ENCODE measurements around the gene RDH13. TPM values are rescaled to one million over a fixed set of nuclear protein-coding genes. Genes with fewer than 3 reads are reported as not detected.

RDH13 gene
- 10 to 100 TPM; 17.5 to 30.5 TPM for total RNA-seq
- 10 to 100 TPM in 1 of 2 donors, 1 to 10 TPM in 1; 9.2 to 19.7 TPM for polyA plus RNA-seq
- long read RNA-seq, donor 1, partial matches to known transcripts = 0 of 3 reads
- long read RNA-seq, donor 1, other reads (novel, unspliced or antisense) = 0 of 3 reads
- long read RNA-seq, donor 2, partial matches to known transcripts = 0 of 2 reads
- long read RNA-seq, donor 2, other reads (novel, unspliced or antisense) = 0 of 2 reads
- long read RNA-seq, donor 3, partial matches to known transcripts = 0 of 3 reads
- long read RNA-seq, donor 3, other reads (novel, unspliced or antisense) = 0 of 3 reads
- long read RNA-seq, donor 4, partial matches to known transcripts = 0 of 1 reads
- long read RNA-seq, donor 4, other reads (novel, unspliced or antisense) = 0 of 1 reads
- long read RNA-seq, donor 5, partial matches to known transcripts = 0 of 2 reads
- long read RNA-seq, donor 5, other reads (novel, unspliced or antisense) = 0 of 2 reads

GRCh38 chr19:55062735-55063491 lies at the start of gene RDH13:
TSS of gene RDH13 (minus strand) at chr19:55063148. CDS start at chr19:55063032, 116 bp downstream.
- Histone ChIP-seq H3K4me3 (peak within 1 kb of the TSS; percentile 85), H3K36me3 (ENCODE audit: control insufficient read depth in 4 of 4, insufficient read depth in 4 of 4, low read length in 4 of 4) (peaks cover 0 to 7% (median 2%) of the 10 kb centered on the region in 4 donors), H3K27ac (ENCODE audit: low read depth in 1 of 2, low read length in 1 of 2) (peak within 1 kb of the TSS; percentile 80 to 91), H3K9me3 (ENCODE audit: control insufficient read depth in 4 of 4, insufficient read depth in 3 of 4, low read length in 3 of 4) (no peaks in the 10 kb centered on the region), H3K27me3 (ENCODE audit: control insufficient read depth in 3 of 3, insufficient read depth in 3 of 3, low read length in 2 of 3) (peaks cover 0 to 10% (median 2%) of the 10 kb centered on the region in 3 donors), H3K9ac (ENCODE audit: insufficient read depth in 1 of 2, low read length in 2 of 2) (peak within 1 kb of the TSS; percentile 28 to 46), H3K4me1 (ENCODE audit: control insufficient read depth in 5 of 5, insufficient read depth in 5 of 5, low read length in 5 of 5) (peaks cover 0 to 4% (median 0%) of the 10 kb centered on the region in 5 donors)
- ATAC-seq (ENCODE audit: insufficient read depth, low FRiP score) (peak; percentile 100), DNase-seq (peak; percentile 90 to 95 (median 93))
- TF ChIP-seq CTCF (IDR thresholded peaks at IDR 0.05; ENCODE audit: control extremely low read depth, extremely low read depth) = no peak
- WGBS, 2 donors = 1 to 2% methylated on average over 69 to 70 of the region's 70 CpGs

- 93 to 98% methylated on average over 25 of the region's 25 CpGs for WGBS, 2 donors
- Histone ChIP-seq H3K36me3 (ENCODE audit: control insufficient read depth in 4 of 4, insufficient read depth in 4 of 4, low read length in 4 of 4) (peaks cover 0 to 22% (median 5%) of the 10 kb centered on the region in 4 donors), H3K4me3 (no peak overlapping the region), H3K27me3 (ENCODE audit: control insufficient read depth in 3 of 3, insufficient read depth in 3 of 3, low read length in 2 of 3) (no peaks in the 10 kb centered on the region), H3K9me3 (ENCODE audit: control insufficient read depth in 4 of 4, insufficient read depth in 3 of 4, low read length in 3 of 4) (no peaks in the 10 kb centered on the region), H3K9ac (ENCODE audit: insufficient read depth in 1 of 2, low read length in 2 of 2) (no peak overlapping the region), H3K27ac (ENCODE audit: low read depth in 1 of 2, low read length in 1 of 2) (peak overlapping the region; percentile 78 to 93), H3K4me1 (ENCODE audit: control insufficient read depth in 5 of 5, insufficient read depth in 5 of 5, low read length in 5 of 5) (peaks cover 10 to 25% (median 19%) of the 10 kb centered on the region in 5 donors)
- DNase-seq = no peak
- no peak for ATAC-seq (ENCODE audit: insufficient read depth, low FRiP score)
- TF ChIP-seq CTCF (IDR thresholded peaks at IDR 0.05; ENCODE audit: control extremely low read depth, extremely low read depth) = no peak
These were observed 49.4 kb upstream of the RDH13 start for GRCh38 chr19:55112246-55112776.

- H3K4me1 ChIP-seq (ENCODE audit: control insufficient read depth in 5 of 5, insufficient read depth in 5 of 5, low read length in 5 of 5) = peaks cover 10 to 22% (median 19%) of the 10 kb centered on the region in 5 donors
- peak overlapping the region; percentile 0 to 4 for H3K27ac ChIP-seq (ENCODE audit: low read depth in 1 of 2, low read length in 1 of 2)
- peaks cover 0 to 25% (median 5%) of the 10 kb centered on the region in 4 donors for H3K36me3 ChIP-seq (ENCODE audit: control insufficient read depth in 4 of 4, insufficient read depth in 4 of 4, low read length in 4 of 4)
- no peak overlapping the region for H3K9ac ChIP-seq (ENCODE audit: insufficient read depth in 1 of 2, low read length in 2 of 2)
- WGBS, 2 donors = 82 to 91% methylated on average over 21 of the region's 21 CpGs
- ATAC-seq (ENCODE audit: insufficient read depth, low FRiP score) (no peak), DNase-seq (no peak)
- TF ChIP-seq CTCF (IDR thresholded peaks at IDR 0.05; ENCODE audit: control extremely low read depth, extremely low read depth) = no peak
- no peaks in the 10 kb centered on the region for H3K9me3 ChIP-seq (ENCODE audit: control insufficient read depth in 4 of 4, insufficient read depth in 3 of 4, low read length in 3 of 4)
- no peak overlapping the region for H3K4me3 ChIP-seq
- no peaks in the 10 kb centered on the region for H3K27me3 ChIP-seq (ENCODE audit: control insufficient read depth in 3 of 3, insufficient read depth in 3 of 3, low read length in 2 of 3)
These were observed 48.4 kb upstream of the RDH13 start for GRCh38 chr19:55111238-55111831.

All from lung (tissue), 16 donors.